WTC11 (cell line): ENCODE data around the gene ZDHHC1. TPM values are rescaled to one million over a fixed set of nuclear protein-coding genes. Genes with fewer than 3 reads are reported as not detected.

Experiments
- ATAC-seq: fragments of 200-7000 bp; cut with Tn5 transposase; 2 replicates; pipeline ENCODE4 v1.10.0; 2021; ENCODE audit warnings: mild to moderate bottlenecking, moderate library complexity
- CTCF ChIA-PET: fragments of 300-600 bp; sonication (Branson Sonifier 250); formaldehyde crosslinking; loops from one replicate; lab custom pipeline; 2021; ENCODE audit warnings: antibody characterized with exemption; lab: Charles Lee
- POLR2A ChIA-PET: fragments of 350-600 bp; sonication (Branson Sonifier 250); formaldehyde crosslinking; loops from one replicate; lab custom pipeline; 2021; ENCODE audit warnings: antibody characterized with exemption; lab: Charles Lee
- DNase-seq: peaks from one replicate; pipeline ENCODE4 v3.0.0; 2021; ENCODE audit warnings: low spot score
- H3K27ac Mint-ChIP-seq: 2 replicates; pipeline ENCODE4 v1.8.0; 2021; ENCODE audit warnings: mixed read lengths
- H3K27me3 Mint-ChIP-seq: 2 replicates; pipeline ENCODE4 v1.8.0; 2021; ENCODE audit warnings: low read depth, mild to moderate bottlenecking, moderate library complexity, mixed read lengths
- H3K36me3 Mint-ChIP-seq: 2 replicates; pipeline ENCODE4 v1.8.0; 2021; ENCODE audit warnings: mixed read lengths
- H3K4me1 Mint-ChIP-seq: 2 replicates; pipeline ENCODE4 v1.8.0; 2022; ENCODE audit warnings: mixed read lengths
- H3K4me3 Mint-ChIP-seq: 2 replicates; pipeline ENCODE4 v1.8.0; 2021; ENCODE audit warnings: mild to moderate bottlenecking, moderate library complexity, mixed read lengths
- H3K9me3 Mint-ChIP-seq: 2 replicates; pipeline ENCODE4 v1.8.0; 2021; ENCODE audit warnings: mixed read lengths
- FOXP1 ChIP-seq: sonication (generic); formaldehyde crosslinking; IDR thresholded peaks from 2 replicates; pipeline ENCODE4 v1.8.0; 2022; ENCODE audit warnings: missing genetic modification reagents, mild to moderate bottlenecking, moderate library complexity, borderline replicate concordance
- GTF2I ChIP-seq: fragments of 250-450 bp; sonication (Bioruptor Pico); conservative IDR thresholded peaks from 2 replicates; pipeline ENCODE4 v1.4.0; 2021; ENCODE audit warnings: mild to moderate bottlenecking
- JUN ChIP-seq: sonication (generic); formaldehyde crosslinking; IDR thresholded peaks from 2 replicates; pipeline ENCODE4 v1.8.0; 2023; ENCODE audit warnings: mild to moderate bottlenecking, missing genetic modification reagents
- KAT7 ChIP-seq: sonication (generic); formaldehyde crosslinking; IDR thresholded peaks from 2 replicates; pipeline ENCODE4 v1.8.1; 2023; ENCODE audit warnings: missing genetic modification reagents, mild to moderate bottlenecking, borderline replicate concordance
- SOX15 ChIP-seq: fragments of 250-450 bp; sonication (Bioruptor Pico); IDR thresholded peaks from 2 replicates; pipeline ENCODE4 v1.9.0; 2021; ENCODE audit warnings: mild to moderate bottlenecking
- SP1 ChIP-seq: sonication (generic); formaldehyde crosslinking; conservative IDR thresholded peaks from 2 replicates; pipeline ENCODE4 v1.8.1; 2022; ENCODE audit warnings: missing genetic modification reagents
- TCF7 ChIP-seq: sonication (generic); formaldehyde crosslinking; IDR thresholded peaks from 2 replicates; pipeline ENCODE4 v1.8.0; 2022; ENCODE audit warnings: mild to moderate bottlenecking, low read depth, missing genetic modification reagents, moderate library complexity
- TEAD1 ChIP-seq: sonication (generic); formaldehyde crosslinking; IDR thresholded peaks from 2 replicates; pipeline ENCODE4 v1.8.0; 2022; ENCODE audit warnings: mild to moderate bottlenecking, missing genetic modification reagents
- ZBTB21 ChIP-seq: sonication (generic); formaldehyde crosslinking; IDR thresholded peaks from 2 replicates; pipeline ENCODE4 v1.8.1; 2023; ENCODE audit warnings: mild to moderate bottlenecking, missing genetic modification reagents, borderline replicate concordance
- ZNF232 ChIP-seq: sonication (generic); formaldehyde crosslinking; IDR thresholded peaks from 2 replicates; pipeline ENCODE4 v1.8.0; 2022; ENCODE audit warnings: mild to moderate bottlenecking, missing genetic modification reagents
- ZNF263 ChIP-seq: sonication (generic); formaldehyde crosslinking; IDR thresholded peaks from 2 replicates; pipeline ENCODE4 v1.8.1; 2022; ENCODE audit warnings: low read depth, mild to moderate bottlenecking, moderate library complexity, missing genetic modification reagents
- ZNF396 ChIP-seq: fragments of 250-450 bp; sonication (Bioruptor Pico); IDR thresholded peaks from 2 replicates; pipeline ENCODE4 v1.8.0; 2021; ENCODE audit warnings: mild to moderate bottlenecking, moderate library complexity, borderline replicate concordance
- total RNA-seq: library from RNA; stranded (reverse); gene quantifications from 3 replicates; pipeline ENCODE4 v1.2.3, GENCODE V29; 2021
- TF ChIP-seq, protein P1 (sequence below): sonication (generic); formaldehyde crosslinking; conservative IDR thresholded peaks from 2 replicates; pipeline ENCODE4 v1.8.1; 2023; ENCODE audit warnings: mild to moderate bottlenecking, low read depth, missing genetic modification reagents, moderate library complexity
- TF ChIP-seq, protein P2 (sequence below): sonication (generic); formaldehyde crosslinking; IDR thresholded peaks from 2 replicates; pipeline ENCODE4 v1.8.1; 2022; ENCODE audit warnings: low read depth, missing genetic modification reagents, borderline replicate concordance
- TF ChIP-seq, protein P3 (sequence below): sonication (generic); formaldehyde crosslinking; IDR thresholded peaks from 2 replicates; pipeline ENCODE4 v1.8.0; 2022; ENCODE audit warnings: missing genetic modification reagents
- TF ChIP-seq, protein P4 (sequence below): sonication (generic); formaldehyde crosslinking; conservative IDR thresholded peaks from 2 replicates; pipeline ENCODE4 v1.8.1; 2022; ENCODE audit warnings: mild to moderate bottlenecking, missing genetic modification reagents
- TF ChIP-seq, protein P5 (sequence below): sonication (generic); formaldehyde crosslinking; IDR thresholded peaks from 2 replicates; pipeline ENCODE4 v1.8.1; 2023; ENCODE audit warnings: mild to moderate bottlenecking, missing genetic modification reagents

Gene ZDHHC1
- total RNA-seq, 1 experiment from 2014 or later = 4.2 TPM

DNA sequence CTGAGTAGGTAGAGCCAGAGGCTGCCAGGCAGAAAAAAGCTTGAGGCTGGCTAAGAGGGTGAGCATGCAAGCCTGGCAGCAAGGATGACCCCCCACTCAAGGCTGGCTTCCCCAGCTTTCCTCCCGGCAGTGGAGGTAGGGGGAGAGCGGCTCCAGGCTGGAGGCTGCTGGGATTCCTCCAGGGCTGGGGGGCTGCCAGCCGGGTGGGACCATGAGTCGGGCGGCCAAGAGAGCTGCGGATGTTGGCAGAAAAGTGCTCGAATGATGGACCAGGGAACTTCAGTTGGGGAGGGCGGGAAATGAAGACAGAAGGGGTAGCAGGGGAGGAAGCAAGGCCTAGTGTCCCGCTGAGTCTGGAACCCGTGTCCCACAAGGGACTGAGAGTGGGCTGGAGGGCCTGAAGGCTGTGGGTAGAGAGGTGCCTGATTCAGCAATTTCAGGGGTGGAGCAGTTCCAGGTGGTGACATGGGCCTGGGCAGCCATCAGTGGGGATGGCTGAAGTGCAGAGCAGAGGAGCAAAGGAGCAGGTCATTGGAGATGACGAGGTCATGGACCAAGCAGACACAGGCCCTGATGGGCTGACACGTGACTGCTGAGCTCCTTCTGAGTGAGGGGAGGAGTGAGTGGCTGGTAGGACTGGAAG lies 34.9 kb upstream of the ZDHHC1 start:
- H3K9me3 Mint-ChIP-seq = no peaks in the 10 kb centered on the region
- no peak overlapping the region for H3K4me3 Mint-ChIP-seq
- H3K27me3 Mint-ChIP-seq = no peaks in the 10 kb centered on the region; the same call in 1 of the 2 replicates
- DNase-seq = no peak
- POLR2A ChIA-PET = no interaction called here
- H3K4me1 Mint-ChIP-seq = no peaks in the 10 kb centered on the region
- TF ChIP-seq, protein P1, sequence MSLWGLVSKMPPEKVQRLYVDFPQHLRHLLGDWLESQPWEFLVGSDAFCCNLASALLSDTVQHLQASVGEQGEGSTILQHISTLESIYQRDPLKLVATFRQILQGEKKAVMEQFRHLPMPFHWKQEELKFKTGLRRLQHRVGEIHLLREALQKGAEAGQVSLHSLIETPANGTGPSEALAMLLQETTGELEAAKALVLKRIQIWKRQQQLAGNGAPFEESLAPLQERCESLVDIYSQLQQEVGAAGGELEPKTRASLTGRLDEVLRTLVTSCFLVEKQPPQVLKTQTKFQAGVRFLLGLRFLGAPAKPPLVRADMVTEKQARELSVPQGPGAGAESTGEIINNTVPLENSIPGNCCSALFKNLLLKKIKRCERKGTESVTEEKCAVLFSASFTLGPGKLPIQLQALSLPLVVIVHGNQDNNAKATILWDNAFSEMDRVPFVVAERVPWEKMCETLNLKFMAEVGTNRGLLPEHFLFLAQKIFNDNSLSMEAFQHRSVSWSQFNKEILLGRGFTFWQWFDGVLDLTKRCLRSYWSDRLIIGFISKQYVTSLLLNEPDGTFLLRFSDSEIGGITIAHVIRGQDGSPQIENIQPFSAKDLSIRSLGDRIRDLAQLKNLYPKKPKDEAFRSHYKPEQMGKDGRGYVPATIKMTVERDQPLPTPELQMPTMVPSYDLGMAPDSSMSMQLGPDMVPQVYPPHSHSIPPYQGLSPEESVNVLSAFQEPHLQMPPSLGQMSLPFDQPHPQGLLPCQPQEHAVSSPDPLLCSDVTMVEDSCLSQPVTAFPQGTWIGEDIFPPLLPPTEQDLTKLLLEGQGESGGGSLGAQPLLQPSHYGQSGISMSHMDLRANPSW = no peak
- TF ChIP-seq ZBTB21 (CRISPR knock-in tag) (no peak), ZNF396 (CRISPR knock-in tag) (no peak), JUN (CRISPR knock-in tag) (no peak), KAT7 (no peak), TEAD1 (CRISPR knock-in tag) (no peak), GTF2I (CRISPR knock-in tag) (no peak), FOXP1 (CRISPR knock-in tag) (no peak), TCF7 (CRISPR knock-in tag) (no peak), SP1 (no peak), ZNF263 (CRISPR knock-in tag) (no peak), SOX15 (CRISPR knock-in tag) (no peak), ZNF232 (CRISPR knock-in tag) (no peak)
- TF ChIP-seq, protein P2, sequence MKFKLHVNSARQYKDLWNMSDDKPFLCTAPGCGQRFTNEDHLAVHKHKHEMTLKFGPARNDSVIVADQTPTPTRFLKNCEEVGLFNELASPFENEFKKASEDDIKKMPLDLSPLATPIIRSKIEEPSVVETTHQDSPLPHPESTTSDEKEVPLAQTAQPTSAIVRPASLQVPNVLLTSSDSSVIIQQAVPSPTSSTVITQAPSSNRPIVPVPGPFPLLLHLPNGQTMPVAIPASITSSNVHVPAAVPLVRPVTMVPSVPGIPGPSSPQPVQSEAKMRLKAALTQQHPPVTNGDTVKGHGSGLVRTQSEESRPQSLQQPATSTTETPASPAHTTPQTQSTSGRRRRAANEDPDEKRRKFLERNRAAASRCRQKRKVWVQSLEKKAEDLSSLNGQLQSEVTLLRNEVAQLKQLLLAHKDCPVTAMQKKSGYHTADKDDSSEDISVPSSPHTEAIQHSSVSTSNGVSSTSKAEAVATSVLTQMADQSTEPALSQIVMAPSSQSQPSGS (CRISPR knock-in tag) = no peak
- TF ChIP-seq, protein P3, sequence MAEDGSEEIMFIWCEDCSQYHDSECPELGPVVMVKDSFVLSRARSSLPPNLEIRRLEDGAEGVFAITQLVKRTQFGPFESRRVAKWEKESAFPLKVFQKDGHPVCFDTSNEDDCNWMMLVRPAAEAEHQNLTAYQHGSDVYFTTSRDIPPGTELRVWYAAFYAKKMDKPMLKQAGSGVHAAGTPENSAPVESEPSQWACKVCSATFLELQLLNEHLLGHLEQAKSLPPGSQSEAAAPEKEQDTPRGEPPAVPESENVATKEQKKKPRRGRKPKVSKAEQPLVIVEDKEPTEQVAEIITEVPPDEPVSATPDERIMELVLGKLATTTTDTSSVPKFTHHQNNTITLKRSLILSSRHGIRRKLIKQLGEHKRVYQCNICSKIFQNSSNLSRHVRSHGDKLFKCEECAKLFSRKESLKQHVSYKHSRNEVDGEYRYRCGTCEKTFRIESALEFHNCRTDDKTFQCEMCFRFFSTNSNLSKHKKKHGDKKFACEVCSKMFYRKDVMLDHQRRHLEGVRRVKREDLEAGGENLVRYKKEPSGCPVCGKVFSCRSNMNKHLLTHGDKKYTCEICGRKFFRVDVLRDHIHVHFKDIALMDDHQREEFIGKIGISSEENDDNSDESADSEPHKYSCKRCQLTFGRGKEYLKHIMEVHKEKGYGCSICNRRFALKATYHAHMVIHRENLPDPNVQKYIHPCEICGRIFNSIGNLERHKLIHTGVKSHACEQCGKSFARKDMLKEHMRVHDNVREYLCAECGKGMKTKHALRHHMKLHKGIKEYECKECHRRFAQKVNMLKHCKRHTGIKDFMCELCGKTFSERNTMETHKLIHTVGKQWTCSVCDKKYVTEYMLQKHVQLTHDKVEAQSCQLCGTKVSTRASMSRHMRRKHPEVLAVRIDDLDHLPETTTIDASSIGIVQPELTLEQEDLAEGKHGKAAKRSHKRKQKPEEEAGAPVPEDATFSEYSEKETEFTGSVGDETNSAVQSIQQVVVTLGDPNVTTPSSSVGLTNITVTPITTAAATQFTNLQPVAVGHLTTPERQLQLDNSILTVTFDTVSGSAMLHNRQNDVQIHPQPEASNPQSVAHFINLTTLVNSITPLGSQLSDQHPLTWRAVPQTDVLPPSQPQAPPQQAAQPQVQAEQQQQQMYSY = no peak
- TF ChIP-seq, protein P4, sequence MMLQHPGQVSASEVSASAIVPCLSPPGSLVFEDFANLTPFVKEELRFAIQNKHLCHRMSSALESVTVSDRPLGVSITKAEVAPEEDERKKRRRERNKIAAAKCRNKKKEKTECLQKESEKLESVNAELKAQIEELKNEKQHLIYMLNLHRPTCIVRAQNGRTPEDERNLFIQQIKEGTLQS = no peak
- TF ChIP-seq, protein P5, sequence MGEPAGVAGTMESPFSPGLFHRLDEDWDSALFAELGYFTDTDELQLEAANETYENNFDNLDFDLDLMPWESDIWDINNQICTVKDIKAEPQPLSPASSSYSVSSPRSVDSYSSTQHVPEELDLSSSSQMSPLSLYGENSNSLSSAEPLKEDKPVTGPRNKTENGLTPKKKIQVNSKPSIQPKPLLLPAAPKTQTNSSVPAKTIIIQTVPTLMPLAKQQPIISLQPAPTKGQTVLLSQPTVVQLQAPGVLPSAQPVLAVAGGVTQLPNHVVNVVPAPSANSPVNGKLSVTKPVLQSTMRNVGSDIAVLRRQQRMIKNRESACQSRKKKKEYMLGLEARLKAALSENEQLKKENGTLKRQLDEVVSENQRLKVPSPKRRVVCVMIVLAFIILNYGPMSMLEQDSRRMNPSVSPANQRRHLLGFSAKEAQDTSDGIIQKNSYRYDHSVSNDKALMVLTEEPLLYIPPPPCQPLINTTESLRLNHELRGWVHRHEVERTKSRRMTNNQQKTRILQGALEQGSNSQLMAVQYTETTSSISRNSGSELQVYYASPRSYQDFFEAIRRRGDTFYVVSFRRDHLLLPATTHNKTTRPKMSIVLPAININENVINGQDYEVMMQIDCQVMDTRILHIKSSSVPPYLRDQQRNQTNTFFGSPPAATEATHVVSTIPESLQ (CRISPR knock-in tag) = no peak
- H3K36me3 Mint-ChIP-seq = 0 out of 2 replicates have a peak, but pooled peaks cover 3% of the 10 kb centered on the region
- H3K27ac Mint-ChIP-seq = peak overlapping the region; percentile 7; the same call in 1 of the 2 replicates
- CTCF ChIA-PET = interaction anchor here (1.3 to 12.8 kb wide), 5 partner anchors 15 to 58 kb away, joined by 5 to 234 read pairs (median 7); partner anchors contain the start of genes ATP6V0D1, HSD11B2 and TPPP3
- ATAC-seq = no peak
